GM23338 (cell line): ENCODE measurements around the gene MAN2B2. TPM values are rescaled to one million over a fixed set of nuclear protein-coding genes. Genes with fewer than 3 reads are reported as not detected.

ENCODE experiments used
- ATAC-seq: fragments of 200-7000 bp; cut with Tn5 transposase; 3 replicates; pipeline ENCODE4 v1.9.1; 2020
- DNase-seq: peaks from one replicate; pipeline ENCODE4 v3.0.0-alpha.2; 2015; ENCODE audit warnings: low spot score
- H2AFZ ChIP-seq: fragments of 200-600 bp; sonication (generic); 2 replicates; pipeline ENCODE4 v1.8.0; 2016; ENCODE audit warnings: antibody characterized with exemption, mild to moderate bottlenecking, moderate library complexity
- H3F3A ChIP-seq: fragments of 200-600 bp; sonication (generic); replicated peaks from 2 replicates; pipeline ENCODE4 v1.8.0; 2017; ENCODE audit warnings: antibody characterized with exemption, mixed run types, low read depth
- H3K27ac ChIP-seq: fragments of 200-600 bp; sonication (generic); 2 replicates; pipeline ENCODE4 v1.6.1; 2016; ENCODE audit warnings: low read depth
- H3K27me3 ChIP-seq: fragments of 200-600 bp; sonication (generic); 2 replicates; pipeline ENCODE4 v1.8.0; 2016; ENCODE audit warnings: mild to moderate bottlenecking, mixed run types, moderate library complexity; ENCODE audit not compliant: insufficient read depth
- H3K36me3 ChIP-seq: fragments of 200-600 bp; sonication (generic); 2 replicates; pipeline ENCODE4 v1.8.0; 2016; ENCODE audit warnings: mild to moderate bottlenecking; ENCODE audit not compliant: insufficient read depth
- H3K4me1 ChIP-seq: fragments of 200-600 bp; sonication (generic); 2 replicates; pipeline ENCODE4 v1.8.0; 2016; ENCODE audit warnings: mild to moderate bottlenecking, moderate library complexity; ENCODE audit not compliant: insufficient read depth
- H3K4me2 ChIP-seq: fragments of 200-600 bp; sonication (generic); 2 replicates; pipeline ENCODE4 v1.7.1; 2017; ENCODE audit warnings: mixed run types
- H3K4me3 ChIP-seq: fragments of 200-600 bp; sonication (generic); 2 replicates; pipeline ENCODE4 v1.6.1; 2016; ENCODE audit warnings: mixed run types
- H3K79me2 ChIP-seq: fragments of 200-600 bp; sonication (generic); replicated peaks from 2 replicates; pipeline ENCODE4 v1.8.0; 2017; ENCODE audit warnings: mild to moderate bottlenecking; ENCODE audit not compliant: insufficient read depth
- H3K9me2 ChIP-seq: fragments of 200-600 bp; sonication (generic); 2 replicates; pipeline ENCODE4 v1.8.0; 2017; ENCODE audit not compliant: insufficient read depth
- H4K20me1 ChIP-seq: fragments of 200-600 bp; sonication (generic); replicated peaks from 2 replicates; pipeline ENCODE4 v1.8.0; 2017; ENCODE audit warnings: mild to moderate bottlenecking; ENCODE audit not compliant: insufficient read depth
- H3K27ac Mint-ChIP-seq: 2 replicates; pipeline ENCODE4 v1.8.0; 2020; ENCODE audit warnings: inconsistent platforms, mild to moderate bottlenecking, moderate library complexity, mixed read lengths
- H3K27me3 Mint-ChIP-seq: 3 replicates; pipeline ENCODE4 v1.8.0; 2022; ENCODE audit warnings: low read depth, mild to moderate bottlenecking, moderate library complexity, mixed read lengths, inconsistent platforms; ENCODE audit not compliant: insufficient read depth, poor library complexity
- H3K36me3 Mint-ChIP-seq: 3 replicates; pipeline ENCODE4 v1.8.0; 2021; ENCODE audit warnings: low read depth, mild to moderate bottlenecking, inconsistent platforms, moderate library complexity, mixed read lengths
- H3K4me1 Mint-ChIP-seq: 3 replicates; pipeline ENCODE4 v1.8.0; 2020; ENCODE audit warnings: mild to moderate bottlenecking, inconsistent platforms, mixed read lengths
- H3K4me3 Mint-ChIP-seq: 3 replicates; pipeline ENCODE4 v1.8.0; 2021; ENCODE audit warnings: moderate library complexity, mild to moderate bottlenecking, inconsistent platforms, mixed read lengths
- H3K9me3 Mint-ChIP-seq: 3 replicates; pipeline ENCODE4 v1.8.0; 2020; ENCODE audit warnings: moderate library complexity, mild to moderate bottlenecking, inconsistent platforms, mixed read lengths
- STAT1 ChIP-seq: IDR thresholded peaks from one replicate; pipeline ENCODE4 v1.6.1; 2016; ENCODE audit warnings: antibody characterized with exemption; ENCODE audit not compliant: unreplicated experiment
- ZNF114 ChIP-seq: fragments of 250-450 bp; sonication (Bioruptor Pico); IDR thresholded peaks from 2 replicates; pipeline ENCODE4 v1.5.0; 2020; ENCODE audit warnings: mild to moderate bottlenecking, moderate library complexity
- ZNF462 ChIP-seq: fragments of 250-450 bp; sonication (Bioruptor Pico); IDR thresholded peaks from 2 replicates; pipeline ENCODE4 v1.5.0; 2020; ENCODE audit warnings: mild to moderate bottlenecking, moderate library complexity
- polyA plus RNA-seq: library from polyadenylated mRNA; unstranded; fragments of >200 nt; fragmentation: Nextera tagmentation; extraction: Ambion mirVana; gene quantifications from 2 replicates; pipeline ENCODE4 v1.2.1, GENCODE V29; 2016
- total RNA-seq: library from RNA; depleted of rRNA; stranded (reverse); fragments of >200 nt; shearing (Covaris generic); gene quantifications from 2 replicates; pipeline ENCODE4 v1.2.3, GENCODE V29; 2014
- TF ChIP-seq, protein P1 (sequence below): IDR thresholded peaks from one replicate; pipeline ENCODE4 v1.6.1; 2018; ENCODE audit warnings: antibody characterized with exemption; ENCODE audit not compliant: unreplicated experiment

MAN2B2 gene
- total and polyA plus RNA-seq, 2 experiments from 2014 or later: 1.6 to 6.9 TPM

- TF ChIP-seq, protein P1, sequence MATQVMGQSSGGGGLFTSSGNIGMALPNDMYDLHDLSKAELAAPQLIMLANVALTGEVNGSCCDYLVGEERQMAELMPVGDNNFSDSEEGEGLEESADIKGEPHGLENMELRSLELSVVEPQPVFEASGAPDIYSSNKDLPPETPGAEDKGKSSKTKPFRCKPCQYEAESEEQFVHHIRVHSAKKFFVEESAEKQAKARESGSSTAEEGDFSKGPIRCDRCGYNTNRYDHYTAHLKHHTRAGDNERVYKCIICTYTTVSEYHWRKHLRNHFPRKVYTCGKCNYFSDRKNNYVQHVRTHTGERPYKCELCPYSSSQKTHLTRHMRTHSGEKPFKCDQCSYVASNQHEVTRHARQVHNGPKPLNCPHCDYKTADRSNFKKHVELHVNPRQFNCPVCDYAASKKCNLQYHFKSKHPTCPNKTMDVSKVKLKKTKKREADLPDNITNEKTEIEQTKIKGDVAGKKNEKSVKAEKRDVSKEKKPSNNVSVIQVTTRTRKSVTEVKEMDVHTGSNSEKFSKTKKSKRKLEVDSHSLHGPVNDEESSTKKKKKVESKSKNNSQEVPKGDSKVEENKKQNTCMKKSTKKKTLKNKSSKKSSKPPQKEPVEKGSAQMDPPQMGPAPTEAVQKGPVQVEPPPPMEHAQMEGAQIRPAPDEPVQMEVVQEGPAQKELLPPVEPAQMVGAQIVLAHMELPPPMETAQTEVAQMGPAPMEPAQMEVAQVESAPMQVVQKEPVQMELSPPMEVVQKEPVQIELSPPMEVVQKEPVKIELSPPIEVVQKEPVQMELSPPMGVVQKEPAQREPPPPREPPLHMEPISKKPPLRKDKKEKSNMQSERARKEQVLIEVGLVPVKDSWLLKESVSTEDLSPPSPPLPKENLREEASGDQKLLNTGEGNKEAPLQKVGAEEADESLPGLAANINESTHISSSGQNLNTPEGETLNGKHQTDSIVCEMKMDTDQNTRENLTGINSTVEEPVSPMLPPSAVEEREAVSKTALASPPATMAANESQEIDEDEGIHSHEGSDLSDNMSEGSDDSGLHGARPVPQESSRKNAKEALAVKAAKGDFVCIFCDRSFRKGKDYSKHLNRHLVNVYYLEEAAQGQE: no peak
- TF ChIP-seq STAT1 (no peak), ZNF462 (CRISPR knock-in tag) (no peak)
Observed at GRCh38 chr4:6621556-6621927, 46.6 kb downstream of the MAN2B2 start (continued).

- ATAC-seq (no peak), DNase-seq (no peak)
- H3K9me2 ChIP-seq: no peaks in the 10 kb centered on the region
- no peaks in the 10 kb centered on the region for H3F3A ChIP-seq
- no peak overlapping the region for H3K4me3 ChIP-seq
- no peak overlapping the region for H2AFZ ChIP-seq
- Mint-ChIP-seq H3K27me3 (peaks cover 17% of the 10 kb centered on the region), H3K9me3 (no peaks in the 10 kb centered on the region), H3K4me1 (peaks cover 4% of the 10 kb centered on the region; the same call in 2 of the 3 replicates), H3K36me3 (no peaks in the 10 kb centered on the region), H3K4me3 (no peak overlapping the region), H3K27ac (no peak overlapping the region)
- no peaks in the 10 kb centered on the region for H3K27me3 ChIP-seq
- H3K79me2 ChIP-seq: no peaks in the 10 kb centered on the region
- no peaks in the 10 kb centered on the region for H4K20me1 ChIP-seq
- H3K27ac ChIP-seq: no peak overlapping the region
- no peaks in the 10 kb centered on the region for H3K36me3 ChIP-seq
- no peak overlapping the region for H3K4me2 ChIP-seq
- H3K4me1 ChIP-seq: no peaks in the 10 kb centered on the region
- no peak for TF ChIP-seq STAT1
- TF ChIP-seq ZNF114 (CRISPR knock-in tag): no peak
- no peak for TF ChIP-seq ZNF462 (CRISPR knock-in tag)
Observed at GRCh38 chr4:6622744-6623143, 47.8 kb downstream of the MAN2B2 start.
